Hematopoietic multipotent progenitor cell treated with erythropoietin and hydrocortisone succinate and interleukin-3 and kit ligand, for 15 days (in vitro differentiated cells): ENCODE results near the gene NKG7.

Source experiments
- DNase-seq: peaks from one replicate; pipeline ENCODE4 v3.0.0-alpha.2; 2015; ENCODE audit warnings: low spot score

Gene NKG7

GRCh38 chr19:51361239-51361638 is 11.2 kb downstream of the NKG7 start:
- no peak for DNase-seq

- DNase-seq: no peak
Measured at GRCh38 chr19:51359294-51359693, 13.2 kb downstream of the NKG7 start.

- no peak for DNase-seq
Measured at GRCh38 chr19:51357952-51358351, 14.5 kb downstream of the NKG7 start.

GRCh38 chr19:51356159-51356801 is 16.2 kb downstream of the NKG7 start:
- DNase-seq: no peak

GRCh38 chr19:51354742-51355148 is 17.7 kb downstream of the NKG7 start:
- no peak for DNase-seq

GRCh38 chr19:51354103-51354741 is 18.2 kb downstream of the NKG7 start:
- DNase-seq: no peak

- DNase-seq: no peak
Measured at GRCh38 chr19:51352783-51353360, 19.6 kb downstream of the NKG7 start.

GRCh38 chr19:51351266-51351990 is 21.0 kb downstream of the NKG7 start:
- DNase-seq: no peak

GRCh38 chr19:51347209-51347928 is 25.1 kb downstream of the NKG7 start:
- no peak for DNase-seq

GRCh38 chr19:51346742-51347141 is 25.7 kb downstream of the NKG7 start:
- no peak for DNase-seq

- DNase-seq: no peak
Measured at GRCh38 chr19:51345076-51345620, 27.3 kb downstream of the NKG7 start.

- no peak for DNase-seq
Measured at GRCh38 chr19:51342631-51343569, 29.6 kb downstream of the NKG7 start.

GRCh38 chr19:51341976-51342580 is 30.4 kb downstream of the NKG7 start, which contains the start of gene VSIG10L:
Gene VSIG10L, minus strand, starts transcription at chr19:51342139. Its CDS starts 15 bp downstream, at chr19:51342124.
- DNase-seq: no peak

- no peak for DNase-seq
Measured at GRCh38 chr19:51341066-51341465, 31.4 kb downstream of the NKG7 start.

- DNase-seq: peak; percentile 97
Measured at GRCh38 chr19:51339687-51340656, 32.5 kb downstream of the NKG7 start.

GRCh38 chr19:51339313-51339686 is 33.2 kb downstream of the NKG7 start:
- no peak for DNase-seq

GRCh38 chr19:51338563-51339312 is 33.7 kb downstream of the NKG7 start:
- peak; percentile 82 for DNase-seq

- no peak for DNase-seq
Measured at GRCh38 chr19:51337861-51338562, 34.4 kb downstream of the NKG7 start.
